ENCODE measurements around the gene TANK. TPM values are rescaled to one million over a fixed set of nuclear protein-coding genes. Genes with fewer than 3 reads are reported as not detected.

Gene TANK, protein sequence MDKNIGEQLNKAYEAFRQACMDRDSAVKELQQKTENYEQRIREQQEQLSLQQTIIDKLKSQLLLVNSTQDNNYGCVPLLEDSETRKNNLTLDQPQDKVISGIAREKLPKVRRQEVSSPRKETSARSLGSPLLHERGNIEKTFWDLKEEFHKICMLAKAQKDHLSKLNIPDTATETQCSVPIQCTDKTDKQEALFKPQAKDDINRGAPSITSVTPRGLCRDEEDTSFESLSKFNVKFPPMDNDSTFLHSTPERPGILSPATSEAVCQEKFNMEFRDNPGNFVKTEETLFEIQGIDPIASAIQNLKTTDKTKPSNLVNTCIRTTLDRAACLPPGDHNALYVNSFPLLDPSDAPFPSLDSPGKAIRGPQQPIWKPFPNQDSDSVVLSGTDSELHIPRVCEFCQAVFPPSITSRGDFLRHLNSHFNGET
- 10 to 100 TPM; 72.3 to 73.0 TPM for total RNA-seq

DNA sequence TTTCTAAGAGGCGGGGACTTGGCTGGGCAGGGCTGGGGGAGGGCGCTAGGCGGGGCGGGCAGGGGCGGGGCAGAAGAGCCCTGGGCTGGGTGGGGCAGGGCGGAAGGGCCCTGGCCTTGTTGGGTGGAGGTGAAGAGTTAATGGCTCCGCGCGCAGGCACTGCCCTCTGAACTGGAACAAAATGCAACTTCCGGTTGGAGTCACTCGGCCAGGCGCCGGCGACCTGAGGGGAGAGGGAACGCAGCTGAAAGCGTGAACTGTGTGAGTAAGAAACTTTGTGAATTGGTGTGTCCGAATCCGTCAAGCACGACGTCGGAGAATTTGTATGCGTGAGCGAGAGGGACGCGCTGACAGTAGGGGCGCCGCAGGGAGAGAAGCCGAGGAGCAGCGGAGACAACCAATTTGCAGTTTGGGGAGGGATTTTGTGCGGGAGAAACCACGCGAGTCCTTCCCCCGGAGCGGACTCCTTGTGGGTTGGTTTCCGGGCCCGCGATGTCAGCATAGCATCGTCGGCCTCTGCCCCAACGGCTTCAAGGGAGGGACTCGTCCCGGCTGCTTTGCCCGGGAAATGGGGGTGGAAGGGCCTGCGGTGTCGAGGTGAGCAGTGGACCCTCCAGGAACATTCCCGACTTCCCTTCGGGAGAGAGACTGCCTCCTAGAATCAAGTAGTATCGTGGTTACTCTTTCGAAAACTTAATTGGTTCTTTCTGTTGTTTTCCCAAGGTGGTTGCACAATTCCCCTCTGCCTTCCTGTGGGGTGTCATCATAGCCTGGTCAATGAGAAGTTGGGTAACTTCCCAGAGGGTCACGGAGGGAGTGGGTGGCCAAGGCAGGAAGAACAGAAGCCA lies at the start of gene TANK:
Gene TANK (plus strand): TSS at position 203 of the 848 bp plus-strand sequence. CDS start 19,235 bp downstream, outside the sequence.

Other genes with a start within 250 kb of the TANK start
- 100 to 1,000 TPM in 1 of 2 donors, 10 to 100 TPM in 1; 96.4 to 146 TPM for gene PSMD14, start 148.0 kb downstream of the TANK start, total RNA-seq